Measurements from ENCODE around the gene GPD1. TPM values are rescaled to one million over a fixed set of nuclear protein-coding genes. Genes with fewer than 3 reads are reported as not detected.
"Not testable (repeated sequence)": the region's sequence is repeated elsewhere in the genome, so short reads cannot be mapped to it uniquely, and the experiment has no call there.

The GPD1 gene
- total RNA-seq, 2 donors from 2014 or later: 7.0 to 232 TPM

DNA sequence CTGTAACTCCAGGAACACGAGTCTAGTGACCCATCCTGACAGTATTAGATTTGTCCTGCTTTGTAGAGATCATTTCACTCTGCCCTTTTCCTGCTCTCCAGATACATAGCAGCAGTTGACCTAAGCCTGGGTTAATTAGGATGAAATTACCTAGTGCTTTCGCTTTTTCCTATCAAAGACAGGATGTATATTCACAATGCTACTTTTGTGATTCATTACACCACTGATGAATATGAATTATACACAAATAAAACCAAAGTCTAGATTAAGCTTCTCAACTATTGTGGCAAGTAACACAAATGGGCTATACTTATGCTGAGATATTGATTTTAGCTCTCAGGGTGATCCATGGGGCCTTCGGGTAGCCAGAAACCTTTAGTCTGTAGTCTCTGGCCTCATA, 45.5 kb downstream of the GPD1 start:
- TF ChIP-seq POLR2A (IDR thresholded peaks at IDR 0.05): no peak
- TF ChIP-seq, protein P1, sequence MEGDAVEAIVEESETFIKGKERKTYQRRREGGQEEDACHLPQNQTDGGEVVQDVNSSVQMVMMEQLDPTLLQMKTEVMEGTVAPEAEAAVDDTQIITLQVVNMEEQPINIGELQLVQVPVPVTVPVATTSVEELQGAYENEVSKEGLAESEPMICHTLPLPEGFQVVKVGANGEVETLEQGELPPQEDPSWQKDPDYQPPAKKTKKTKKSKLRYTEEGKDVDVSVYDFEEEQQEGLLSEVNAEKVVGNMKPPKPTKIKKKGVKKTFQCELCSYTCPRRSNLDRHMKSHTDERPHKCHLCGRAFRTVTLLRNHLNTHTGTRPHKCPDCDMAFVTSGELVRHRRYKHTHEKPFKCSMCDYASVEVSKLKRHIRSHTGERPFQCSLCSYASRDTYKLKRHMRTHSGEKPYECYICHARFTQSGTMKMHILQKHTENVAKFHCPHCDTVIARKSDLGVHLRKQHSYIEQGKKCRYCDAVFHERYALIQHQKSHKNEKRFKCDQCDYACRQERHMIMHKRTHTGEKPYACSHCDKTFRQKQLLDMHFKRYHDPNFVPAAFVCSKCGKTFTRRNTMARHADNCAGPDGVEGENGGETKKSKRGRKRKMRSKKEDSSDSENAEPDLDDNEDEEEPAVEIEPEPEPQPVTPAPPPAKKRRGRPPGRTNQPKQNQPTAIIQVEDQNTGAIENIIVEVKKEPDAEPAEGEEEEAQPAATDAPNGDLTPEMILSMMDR (IDR thresholded peaks at IDR 0.05): no peak
- WGBS, 2 donors: 70 to 71% methylated on average over 3 of the region's 3 CpGs
- no peak for DNase-seq

DNA sequence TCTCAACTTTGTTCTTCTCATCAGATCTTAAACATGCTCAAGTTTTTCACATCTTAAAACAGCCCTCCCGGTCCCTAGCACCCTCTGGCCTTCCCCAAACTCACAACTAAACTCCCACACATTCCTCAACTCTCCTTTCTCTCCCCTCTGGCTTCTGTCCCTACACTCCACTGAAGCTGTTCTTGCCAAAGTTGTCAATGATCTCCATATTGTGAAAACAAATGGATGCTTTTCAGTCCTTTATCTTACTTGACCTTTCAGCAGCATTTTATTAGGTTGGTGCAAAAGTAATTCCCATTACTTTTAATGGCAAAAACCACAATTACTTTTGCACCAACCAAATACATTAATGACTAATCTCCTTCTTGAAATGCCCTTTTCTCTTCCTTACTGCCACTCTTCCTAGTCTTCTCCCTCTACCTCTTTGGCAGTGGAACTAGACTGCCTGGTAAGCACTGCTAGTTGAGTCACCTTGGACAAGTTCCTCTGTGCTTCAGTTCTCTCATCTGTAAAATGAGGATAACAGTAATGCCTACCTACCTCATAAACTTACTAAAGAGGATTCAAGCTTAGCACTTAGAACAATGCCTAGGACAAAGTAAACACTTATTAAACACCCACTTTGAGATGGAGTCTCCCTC, 47.4 kb downstream of the GPD1 start:
- DNase-seq (no peak), ATAC-seq (no peak)
- H3K4me3 ChIP-seq: no peak overlapping the region
- no peaks in the 10 kb centered on the region for H3K36me3 ChIP-seq (replicated peaks in 1 of 2; ENCODE audit: insufficient read depth in 1 of 2, low read depth in 2 of 2)
- H3K27me3 ChIP-seq: no peaks in the 10 kb centered on the region
- WGBS, 2 donors: 76 to 80% methylated on average over 1 of the region's 1 CpG
- intact Hi-C loops (cut with DNase I): no loop called here
- H3K4me1 ChIP-seq: no peaks in the 10 kb centered on the region
- no peaks in the 10 kb centered on the region for H3K9me3 ChIP-seq
- no peak overlapping the region for H3K27ac ChIP-seq
- TF ChIP-seq POLR2A (IDR thresholded peaks at IDR 0.05): no peak

More for the DNA sequence above, 45.5 kb downstream of the GPD1 start:
- H3K9me3 ChIP-seq: no peaks in the 10 kb centered on the region
- no peak overlapping the region for H3K27ac ChIP-seq
- no peaks in the 10 kb centered on the region for H3K4me1 ChIP-seq
- H3K4me3 ChIP-seq: no peak overlapping the region
- no peaks in the 10 kb centered on the region for H3K27me3 ChIP-seq
- ATAC-seq: no peak
- no peaks in the 10 kb centered on the region for H3K36me3 ChIP-seq (replicated peaks in 1 of 2; ENCODE audit: insufficient read depth in 1 of 2, low read depth in 2 of 2)
- intact Hi-C loops (cut with DNase I): no loop called here

DNA sequence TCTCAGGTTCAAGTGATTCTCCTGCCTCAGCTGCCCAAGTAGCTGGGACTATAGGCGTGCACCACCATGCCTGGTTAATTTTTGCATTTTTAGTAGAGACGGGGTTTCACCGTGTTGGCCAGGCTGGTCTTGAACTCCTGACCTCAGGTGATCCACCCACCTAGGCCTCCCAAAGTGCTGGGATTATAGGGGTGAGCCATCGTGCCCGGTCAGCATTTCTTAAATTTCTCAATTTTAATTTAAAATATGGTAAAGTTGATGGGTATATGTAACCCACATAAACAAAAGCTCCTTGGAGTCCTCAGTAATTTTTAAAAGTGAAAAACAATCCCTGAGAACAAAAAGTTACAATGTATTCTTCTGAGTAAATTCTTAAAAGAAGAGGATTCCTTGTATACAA, 51.1 kb downstream of the GPD1 start:
- ATAC-seq; H3K36me3 ChIP-seq (replicated peaks in 1 of 2; ENCODE audit: insufficient read depth in 1 of 2, low read depth in 2 of 2); intact Hi-C loops (cut with DNase I); H3K27me3 ChIP-seq; DNase-seq; H3K9me3 ChIP-seq; H3K27ac ChIP-seq; H3K4me3 ChIP-seq; H3K4me1 ChIP-seq: not testable (repeated sequence)
- WGBS, 2 donors: 90 to 93% methylated on average over 5 of the region's 5 CpGs

DNA sequence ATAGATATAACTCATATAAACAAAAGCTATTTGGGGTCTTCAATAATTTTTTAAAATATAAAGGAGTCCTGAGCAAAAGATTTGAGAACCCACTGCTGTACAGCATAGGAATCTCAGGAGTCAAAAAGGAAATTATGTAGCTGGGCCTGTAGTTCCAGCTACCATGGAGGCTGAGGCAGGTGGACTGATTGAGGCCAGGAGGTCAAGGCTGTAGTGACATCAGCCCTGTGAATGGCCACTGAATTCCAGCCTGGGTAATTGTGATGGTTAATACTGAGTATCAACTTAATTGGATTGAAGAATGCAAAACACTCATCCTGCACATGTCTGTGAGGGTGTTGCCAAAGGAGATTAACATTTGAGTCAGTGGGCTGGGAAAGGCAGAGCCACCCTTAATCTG, 52.8 kb downstream of the GPD1 start:
- no peak for ATAC-seq
- no peaks in the 10 kb centered on the region for H3K36me3 ChIP-seq (replicated peaks in 1 of 2; ENCODE audit: insufficient read depth in 1 of 2, low read depth in 2 of 2)
- H3K9me3 ChIP-seq: no peaks in the 10 kb centered on the region
- H3K27me3 ChIP-seq: no peaks in the 10 kb centered on the region
- TF ChIP-seq, protein P1 (IDR thresholded peaks at IDR 0.05): no peak
- TF ChIP-seq POLR2A (IDR thresholded peaks at IDR 0.05): no peak
- intact Hi-C loops (cut with DNase I): no loop called here
- no peak overlapping the region for H3K27ac ChIP-seq
- no peaks in the 10 kb centered on the region for H3K4me1 ChIP-seq
- H3K4me3 ChIP-seq: no peak overlapping the region
- DNase-seq: no peak

DNA sequence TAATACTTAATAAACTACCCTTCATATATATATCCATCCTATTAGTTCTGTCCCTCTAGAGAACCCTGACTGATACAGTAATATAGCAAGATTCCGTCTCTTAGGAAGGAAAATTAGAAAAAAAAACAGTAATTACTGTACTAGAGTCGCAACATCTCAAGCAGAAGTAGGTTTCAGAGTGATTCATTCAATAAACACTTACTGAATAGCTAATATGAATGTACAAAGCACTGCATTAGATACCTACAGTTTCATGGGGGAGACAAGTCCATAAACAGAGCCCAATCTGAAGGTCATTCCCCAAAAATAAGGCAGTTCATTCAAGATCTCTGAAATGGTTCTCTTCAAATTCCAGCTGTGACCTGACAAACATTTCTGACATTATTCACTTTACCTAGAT, 53.5 kb downstream of the GPD1 start:
- WGBS, 2 donors: 92 to 93% methylated on average over 2 of the region's 2 CpGs
- no peaks in the 10 kb centered on the region for H3K27me3 ChIP-seq
- H3K27ac ChIP-seq: no peak overlapping the region
- no peaks in the 10 kb centered on the region for H3K36me3 ChIP-seq (replicated peaks in 1 of 2; ENCODE audit: insufficient read depth in 1 of 2, low read depth in 2 of 2)
- TF ChIP-seq, protein P1 (IDR thresholded peaks at IDR 0.05): no peak
- TF ChIP-seq POLR2A (IDR thresholded peaks at IDR 0.05): no peak
- DNase-seq (no peak), ATAC-seq (no peak)
- no peaks in the 10 kb centered on the region for H3K9me3 ChIP-seq
- no peaks in the 10 kb centered on the region for H3K4me1 ChIP-seq
- intact Hi-C loops (cut with DNase I): no loop called here
- no peak overlapping the region for H3K4me3 ChIP-seq

DNA sequence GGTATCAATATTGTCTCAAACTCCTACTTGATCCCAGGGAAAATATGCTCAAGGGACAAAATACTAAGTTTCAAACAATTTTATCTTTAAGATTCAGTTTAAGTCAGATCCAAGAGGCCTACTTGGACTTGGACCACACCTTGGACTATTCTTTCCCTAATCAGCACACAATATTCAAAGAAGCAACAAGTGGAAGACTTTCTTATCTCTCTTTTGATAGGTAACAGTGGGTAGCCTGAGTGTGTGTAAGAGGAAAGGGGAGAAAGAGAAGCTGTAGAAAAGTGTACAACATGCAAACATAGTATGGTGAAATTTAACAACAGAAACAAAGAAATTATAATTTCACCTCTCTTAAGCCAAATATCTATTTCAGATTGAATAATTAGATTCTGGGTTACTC, 56.8 kb downstream of the GPD1 start:
- Histone ChIP-seq H3K27ac (no peak overlapping the region), H3K4me1 (peaks cover 3% of the 10 kb centered on the region), H3K4me3 (no peak overlapping the region), H3K9me3 (no peaks in the 10 kb centered on the region), H3K36me3 (replicated peaks in 1 of 2; ENCODE audit: insufficient read depth in 1 of 2, low read depth in 2 of 2) (no peaks in the 10 kb centered on the region), H3K27me3 (no peaks in the 10 kb centered on the region)
- DNase-seq (no peak), ATAC-seq (no peak)
- TF ChIP-seq, protein P1 (IDR thresholded peaks at IDR 0.05): no peak
- TF ChIP-seq POLR2A (IDR thresholded peaks at IDR 0.05): no peak
- intact Hi-C loops (cut with DNase I): no loop called here
